GM19035 (cell line): Measurements from ENCODE around the gene HDHD5.
"Not testable (repeated sequence)": the region's sequence is repeated elsewhere in the genome, so short reads cannot be mapped to it uniquely, and the experiment has no call there.

Source experiments
- ATAC-seq: cut with Tn5 transposase; IDR thresholded peaks from one replicate; pipeline ENCODE4 v1.9.1; 2021; ENCODE audit not compliant: unreplicated experiment

The HDHD5 gene

DNA sequence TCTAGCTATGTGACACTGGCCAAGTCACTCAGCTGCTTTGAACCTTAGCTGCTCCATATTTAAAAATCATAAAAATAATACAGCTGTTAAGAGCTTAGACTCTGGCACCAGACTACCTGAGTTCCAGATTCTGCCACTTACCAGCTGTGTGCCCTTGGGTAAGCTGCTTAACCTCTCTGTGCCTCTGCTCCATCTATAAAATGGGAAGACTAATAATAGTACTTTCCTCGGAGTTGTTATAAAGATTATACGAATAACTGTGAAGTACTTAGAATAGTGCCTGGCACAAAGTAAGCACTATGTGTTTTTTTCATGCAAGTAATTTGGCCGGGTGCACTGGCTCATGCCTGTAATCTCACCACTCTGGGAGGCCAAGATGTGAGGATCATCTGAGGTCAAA, 1.4 kb downstream of the HDHD5 start:
- no peak for ATAC-seq

DNA sequence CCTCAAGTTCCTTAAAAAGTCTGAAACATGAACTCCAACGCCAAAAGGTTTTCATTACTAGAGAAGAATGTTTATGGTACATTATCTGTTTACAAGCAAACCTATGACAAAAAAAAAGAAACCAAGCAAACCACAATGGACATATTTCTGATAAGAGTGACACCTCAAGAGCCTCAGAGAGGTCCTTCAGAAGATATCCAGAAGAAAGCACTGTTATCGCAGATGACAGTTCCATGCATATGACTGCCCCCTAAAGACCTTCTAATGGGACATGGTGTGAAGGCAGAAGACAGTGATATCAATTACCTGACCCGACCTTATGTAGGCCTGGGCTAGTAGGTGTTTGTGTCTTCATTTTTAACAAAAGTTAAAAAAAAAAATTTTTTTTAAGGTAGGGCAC, 3.1 kb downstream of the HDHD5 start:
- ATAC-seq = no peak

DNA sequence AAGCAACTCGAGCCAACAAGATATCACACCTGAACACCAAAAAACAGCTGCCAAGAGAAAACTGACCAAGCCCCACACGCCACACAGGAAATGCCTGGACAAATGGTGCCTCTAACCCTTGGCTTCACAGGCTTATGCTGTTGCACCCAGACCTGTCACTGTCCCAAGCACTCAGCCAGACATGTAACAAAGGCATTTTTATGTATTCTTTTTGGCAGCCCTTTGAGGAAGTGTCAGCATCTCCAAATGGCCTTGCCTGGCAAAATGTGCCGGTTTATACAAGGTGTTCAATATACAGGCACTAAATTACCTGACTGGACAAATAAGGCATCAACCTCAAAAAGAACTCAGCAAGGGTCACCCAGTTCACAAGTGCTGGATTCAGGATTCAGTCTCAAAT, 6.1 kb downstream of the HDHD5 start:
- ATAC-seq = no peak

DNA sequence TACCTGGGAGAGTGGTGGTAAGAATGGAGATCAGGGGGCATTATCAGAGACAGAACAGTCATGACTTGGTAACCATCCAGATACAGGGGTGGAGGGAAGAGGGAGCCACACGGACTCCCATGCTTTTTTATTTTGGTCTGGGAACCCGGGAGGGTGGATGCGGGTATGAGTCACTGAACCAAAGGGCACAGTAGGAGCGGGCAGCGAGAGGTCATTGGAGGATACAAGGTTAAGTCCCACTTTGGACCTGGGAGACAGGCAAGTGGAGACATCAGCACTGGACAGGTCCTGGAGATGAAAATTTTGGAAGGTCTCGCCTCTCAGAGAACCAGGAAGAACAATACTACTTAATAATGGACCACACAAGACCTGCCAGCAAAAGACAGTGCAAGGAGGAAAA, 6.7 kb downstream of the HDHD5 start:
- no peak for ATAC-seq

DNA sequence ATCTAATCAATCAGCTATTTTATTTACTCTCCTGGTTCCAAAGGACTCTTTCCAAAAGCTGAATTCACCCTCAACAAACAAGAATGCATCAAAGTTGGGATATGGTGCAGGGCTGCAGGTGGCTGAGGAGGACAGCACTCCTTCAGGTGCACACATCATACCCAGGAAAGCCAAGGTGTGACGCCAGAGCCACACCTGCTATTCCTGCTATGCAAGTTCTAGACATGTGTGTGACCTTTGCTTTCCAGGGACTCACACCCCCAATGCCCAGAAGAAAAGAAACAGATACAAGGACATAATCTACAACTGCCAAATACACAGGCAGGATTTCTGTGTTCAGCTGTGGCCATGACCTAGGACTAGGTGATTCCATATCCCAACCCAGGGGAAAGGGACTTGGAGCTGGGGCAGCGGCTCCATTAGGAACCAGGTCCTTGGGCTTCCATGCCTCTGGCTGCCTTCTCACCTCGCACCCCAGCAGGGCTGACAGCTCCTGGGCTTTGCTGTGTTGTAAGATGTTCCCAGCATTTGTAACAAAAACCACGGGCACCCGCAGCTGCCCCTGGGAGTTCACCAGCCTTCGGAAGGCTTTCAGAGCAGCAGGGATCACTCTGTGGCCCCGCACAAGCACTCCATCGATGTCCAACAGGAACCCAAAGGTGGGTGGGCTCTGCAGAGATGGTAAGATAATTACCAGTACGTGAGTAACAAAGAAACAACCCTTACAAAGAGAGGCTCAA, 9.8 kb downstream of the HDHD5 start:
- no peak for ATAC-seq

DNA sequence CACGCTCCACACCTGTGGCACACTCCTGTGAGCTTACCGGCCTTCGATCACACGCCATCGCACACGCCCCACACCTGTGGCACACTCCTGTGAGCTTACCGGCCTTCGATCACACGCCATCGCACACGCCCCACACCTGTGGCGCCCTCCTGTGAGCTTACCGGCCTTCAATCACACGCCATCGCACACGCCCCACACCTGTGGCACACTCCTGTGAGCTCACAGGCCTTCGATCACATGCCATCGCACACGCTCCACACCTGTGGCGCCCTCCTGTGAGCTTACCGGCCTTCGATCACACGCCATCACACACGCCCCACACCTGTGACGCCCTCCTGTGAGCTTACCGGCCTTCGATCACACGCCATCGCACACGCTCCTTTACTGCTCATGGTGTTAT, 11.6 kb downstream of the HDHD5 start:
- not testable (repeated sequence) for ATAC-seq

DNA sequence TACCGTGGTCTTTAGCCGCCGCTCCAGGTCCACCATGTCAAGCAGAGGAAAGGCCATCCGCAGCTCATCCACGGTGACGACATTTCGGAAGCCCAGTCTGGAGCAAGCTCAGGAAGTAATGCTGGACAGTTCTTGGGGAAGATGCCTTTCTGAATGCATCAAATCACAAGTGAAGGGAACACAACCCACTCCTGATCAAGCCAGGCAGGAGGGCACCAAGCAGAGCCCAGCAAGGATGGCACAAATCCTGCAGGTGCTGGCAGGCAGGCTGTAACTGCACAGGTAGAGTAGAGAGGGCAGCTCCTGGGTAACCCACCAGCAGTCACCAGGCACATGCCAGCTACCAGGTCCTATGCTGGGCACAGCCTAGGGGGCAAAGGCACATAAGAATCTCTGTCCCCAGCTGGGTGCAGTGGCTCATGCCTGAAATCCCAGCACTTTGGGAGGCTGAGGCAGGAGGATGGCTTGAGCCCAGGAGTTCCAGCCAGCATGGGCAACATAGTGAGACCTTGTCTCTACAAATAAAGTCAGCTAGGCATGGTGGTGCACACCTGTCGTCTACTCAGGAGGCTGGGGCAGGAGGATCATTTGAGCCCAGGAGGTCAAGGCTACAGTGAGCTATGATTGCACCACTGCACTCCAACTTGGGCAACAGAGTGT, 13.9 kb downstream of the HDHD5 start:
- ATAC-seq = no peak

DNA sequence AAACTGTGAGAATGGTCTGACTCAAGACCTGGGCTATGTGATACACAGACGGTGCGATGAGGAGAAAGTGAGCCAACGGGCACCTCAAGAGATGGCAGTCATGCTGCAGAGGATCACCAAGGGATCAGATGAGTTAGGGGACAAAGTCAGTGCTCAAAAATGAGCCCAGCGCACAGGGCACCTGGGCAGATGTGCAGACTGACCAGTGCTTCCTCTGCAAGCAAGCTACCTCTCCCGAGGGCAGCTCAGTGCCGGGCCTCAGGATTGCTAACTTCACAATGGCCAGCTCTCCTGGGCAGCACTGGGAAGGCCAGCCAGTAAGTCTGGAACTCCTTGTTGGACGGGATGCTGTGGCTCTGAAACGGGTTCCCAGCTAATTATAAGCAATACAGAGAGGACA, 15.3 kb downstream of the HDHD5 start:
- no peak for ATAC-seq

DNA sequence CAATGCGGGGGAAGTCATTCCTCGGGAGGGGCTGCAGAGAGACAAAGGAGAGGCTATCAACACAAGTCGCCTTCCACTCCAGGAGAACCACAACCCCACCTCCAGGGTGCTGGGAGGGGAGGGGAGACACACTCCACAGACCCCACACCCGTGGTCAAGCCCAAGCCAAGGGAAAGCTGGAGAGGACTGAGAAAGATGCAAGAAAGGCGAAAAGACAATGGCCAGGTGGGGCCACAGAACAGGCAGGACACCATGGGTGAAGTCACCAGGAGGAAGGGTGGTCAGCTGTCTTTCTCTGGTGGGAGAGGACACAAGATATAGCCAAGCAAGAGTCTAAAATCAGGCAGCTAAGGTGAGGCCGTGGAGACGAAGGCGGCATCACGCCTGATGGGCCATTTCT, 16.0 kb downstream of the HDHD5 start:
- no peak for ATAC-seq

DNA sequence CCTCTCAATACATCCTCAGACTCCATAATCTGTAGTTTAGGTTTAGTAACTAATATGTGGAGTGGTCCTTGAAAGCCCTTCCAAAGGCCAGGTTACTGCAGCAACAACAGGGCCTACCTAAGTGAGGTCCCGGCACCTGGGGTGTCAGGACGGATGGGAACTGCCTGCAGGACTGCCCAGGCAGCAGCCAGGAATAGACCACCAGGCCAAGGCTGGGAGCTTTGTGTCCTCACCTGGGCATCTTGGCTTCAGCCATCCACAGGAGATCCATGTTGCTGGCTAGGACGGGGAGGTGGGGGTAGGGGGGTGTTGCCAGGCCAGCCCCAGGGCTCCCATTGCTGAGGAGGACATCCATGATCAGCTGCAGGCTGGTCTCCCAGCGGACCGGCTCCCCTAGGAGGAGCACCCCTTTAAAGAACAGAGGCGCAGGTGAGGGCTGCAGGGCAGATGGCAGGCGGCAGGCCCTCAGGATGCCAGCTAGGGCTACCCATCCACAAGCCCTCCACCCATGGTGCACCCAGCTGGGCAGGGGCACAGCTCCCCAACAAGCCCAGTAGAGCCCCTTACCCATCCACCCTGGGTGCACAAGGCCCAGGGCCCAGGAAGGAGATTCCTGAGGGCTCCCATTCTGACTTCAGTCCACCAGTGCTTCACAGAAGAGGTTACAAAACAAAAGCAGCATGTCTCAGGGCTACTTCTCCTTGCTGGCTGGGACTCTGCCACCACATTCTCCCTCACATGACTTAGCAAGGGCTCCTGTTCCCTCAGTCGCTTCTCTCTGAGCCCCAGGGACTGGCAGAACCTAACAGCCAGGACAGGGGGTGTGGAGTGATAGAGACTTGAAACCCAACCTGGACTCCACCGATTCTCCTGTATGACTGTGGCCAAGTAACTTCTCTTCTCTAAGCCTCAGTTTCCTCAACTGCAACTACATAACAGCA, 18.0 kb downstream of the HDHD5 start:
- ATAC-seq = no peak

DNA sequence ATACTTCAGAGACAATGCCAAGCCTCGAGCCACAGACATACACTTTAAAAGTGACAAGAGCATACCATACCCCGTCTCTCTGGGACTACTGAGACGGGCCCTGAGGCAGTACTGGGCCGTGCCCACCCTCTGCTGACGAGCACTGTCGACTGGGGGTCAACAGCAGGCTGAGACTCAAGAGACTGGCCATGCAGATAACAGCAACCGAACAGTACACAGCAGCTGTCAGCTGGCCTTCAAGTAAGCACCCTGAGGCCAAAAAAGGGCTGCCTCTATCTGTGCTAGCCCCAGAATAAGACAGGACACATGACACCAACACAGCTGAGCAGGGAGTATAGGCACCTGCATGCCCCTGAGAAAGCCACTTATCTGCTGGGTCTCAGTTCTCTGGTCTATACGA, 19.1 kb downstream of the HDHD5 start:
- no peak for ATAC-seq

DNA sequence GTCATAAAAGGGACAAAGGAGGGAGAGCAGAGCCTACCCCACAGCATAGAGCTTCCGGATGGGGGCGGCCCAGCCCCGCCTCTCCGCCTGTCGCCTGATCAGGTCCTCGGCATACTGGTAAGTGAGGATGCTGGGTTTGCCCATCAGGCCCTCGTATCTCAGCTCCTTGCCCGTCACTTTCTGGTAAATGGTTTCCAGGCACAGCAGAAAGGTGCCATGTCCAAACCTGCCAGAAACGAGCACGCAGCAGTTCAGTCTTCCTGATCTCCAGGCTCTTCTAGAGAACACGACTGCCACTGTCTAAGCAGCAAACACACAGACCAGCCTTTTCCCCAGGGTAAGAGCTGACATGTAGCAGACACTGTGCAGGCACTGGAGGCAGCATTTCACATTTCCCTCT, 20.6 kb downstream of the HDHD5 start:
- no peak for ATAC-seq

DNA sequence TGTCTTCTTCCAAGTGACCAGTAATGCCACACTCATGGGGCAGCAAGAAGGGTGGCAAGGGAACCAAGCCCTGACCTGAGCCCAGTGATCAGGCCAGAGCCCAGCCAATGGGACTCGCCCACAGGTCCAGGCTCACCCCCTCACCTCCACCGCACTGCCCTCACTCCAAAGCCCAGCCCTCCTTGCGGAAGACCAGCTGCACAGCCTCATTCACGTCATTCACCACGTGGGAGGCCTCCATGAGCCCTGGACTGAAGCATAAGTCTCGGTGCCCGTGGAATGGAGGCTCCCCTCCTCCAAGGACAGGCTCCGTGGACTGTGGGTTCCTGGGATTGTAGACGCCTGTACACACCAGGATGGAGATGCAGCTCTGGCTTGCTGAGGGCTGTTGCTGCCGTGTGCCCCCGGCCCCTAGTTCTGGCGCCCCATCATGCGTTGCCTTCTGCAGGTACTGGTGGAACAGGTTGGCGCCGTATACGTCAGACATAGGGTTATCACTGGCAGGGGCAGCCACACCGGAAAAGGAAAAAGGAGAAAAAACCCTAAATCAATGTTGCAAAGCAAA, 21.1 kb downstream of the HDHD5 start:
- no peak for ATAC-seq

DNA sequence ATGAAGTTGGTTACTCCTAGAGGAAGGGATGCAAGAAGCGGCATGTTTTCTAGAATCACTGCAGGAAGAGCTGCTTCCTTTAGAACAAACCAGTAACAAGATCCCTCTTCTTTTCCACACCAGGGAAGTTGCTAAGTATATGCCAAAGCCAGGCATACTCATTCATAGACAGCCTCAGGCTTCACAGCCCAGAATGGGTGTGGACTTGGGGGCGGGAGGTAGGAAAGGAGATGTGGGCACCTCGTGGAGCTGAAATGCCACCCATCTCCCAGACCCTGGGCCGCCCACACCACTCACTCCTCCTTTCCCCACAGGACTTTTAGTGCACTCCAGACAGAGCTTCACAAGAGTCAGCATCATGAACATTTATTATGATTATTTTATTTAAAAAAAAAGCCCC, 21.9 kb downstream of the HDHD5 start:
- no peak for ATAC-seq

DNA sequence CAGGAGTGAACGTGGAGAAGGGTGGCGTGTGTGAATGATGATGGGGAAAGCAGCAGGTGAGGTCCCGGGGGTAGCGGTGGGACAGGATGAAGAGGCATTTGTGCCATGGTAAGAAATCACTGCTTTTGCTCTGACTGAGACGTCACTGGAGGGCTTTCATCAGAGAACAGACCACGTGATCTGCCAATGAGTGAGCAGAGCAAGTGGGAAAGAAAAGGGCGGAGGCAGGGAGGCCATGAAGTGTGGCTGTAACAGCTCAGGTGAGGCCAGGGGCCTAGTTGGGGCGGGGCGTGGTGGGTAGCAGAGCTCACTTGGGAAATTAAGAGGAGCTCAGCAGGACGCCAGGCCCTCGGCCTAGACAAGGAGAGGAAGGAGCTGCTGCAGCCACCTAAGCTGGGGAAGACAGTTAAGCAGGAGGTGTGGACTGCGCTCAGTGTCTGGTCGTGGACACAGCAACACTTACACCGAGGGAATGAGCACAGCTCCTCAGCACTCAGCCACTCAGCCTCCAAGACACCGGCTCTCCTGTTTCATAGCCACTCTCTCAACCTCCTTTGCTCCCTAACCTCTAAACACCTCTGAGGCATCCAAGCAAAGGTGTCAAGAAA, 23.8 kb downstream of the HDHD5 start:
- no peak for ATAC-seq

DNA sequence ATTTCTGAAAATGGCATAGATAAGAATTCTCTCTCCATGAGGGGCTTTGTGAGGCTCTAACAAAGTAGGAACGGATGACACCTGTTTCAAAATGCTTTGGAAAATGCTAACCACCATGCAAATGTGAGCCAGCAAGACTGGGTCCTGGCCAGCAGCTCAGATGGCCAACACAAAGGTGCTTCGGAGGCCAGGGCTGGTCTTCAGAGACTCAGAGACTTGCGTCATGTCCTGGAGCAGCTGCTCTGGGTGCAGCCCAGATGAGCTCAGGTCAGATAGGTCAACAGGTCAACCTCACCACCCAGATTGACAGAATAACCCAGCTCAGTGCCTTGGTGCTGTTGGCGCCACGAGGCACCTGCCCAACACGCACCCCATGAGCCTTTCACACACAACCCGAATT, 25.9 kb downstream of the HDHD5 start:
- ATAC-seq = no peak

DNA sequence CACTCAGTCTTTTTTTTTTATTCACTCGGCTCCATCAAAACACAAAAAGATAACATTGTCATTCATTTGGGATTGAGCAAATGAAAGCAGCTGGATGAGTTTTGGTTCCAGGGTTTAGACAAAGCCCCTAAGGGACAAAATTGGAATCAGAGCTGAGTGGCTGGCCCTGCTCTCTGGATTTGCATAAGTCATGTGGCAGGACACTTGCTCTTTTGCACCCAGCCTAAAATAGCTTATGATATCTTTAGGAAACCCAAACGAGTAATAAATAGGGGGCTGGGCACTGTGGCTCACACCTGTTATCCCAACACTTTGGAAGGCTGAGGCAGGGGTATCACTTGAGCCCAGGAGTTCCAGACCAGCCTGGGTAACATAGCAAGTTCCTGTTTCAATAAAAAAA, 27.0 kb downstream of the HDHD5 start:
- no peak for ATAC-seq

DNA sequence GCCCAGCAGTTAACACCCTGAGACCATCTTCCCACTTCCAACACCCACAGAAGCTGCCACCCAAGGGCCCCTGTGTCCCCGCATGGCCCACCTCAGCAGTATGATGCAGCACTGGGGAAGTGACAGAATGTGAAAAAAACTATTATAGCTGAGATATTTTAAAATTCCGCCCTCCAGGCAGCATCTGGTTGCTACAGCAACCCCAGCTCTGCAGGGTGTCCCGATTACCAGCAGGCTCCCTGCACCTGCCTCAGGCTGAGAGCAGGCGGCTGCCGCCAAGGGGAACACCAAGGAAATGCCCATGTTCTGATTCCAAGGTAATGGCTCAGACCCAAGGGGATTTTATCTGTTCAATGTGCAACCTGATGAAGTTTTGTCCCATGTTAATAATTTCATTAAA, 27.4 kb downstream of the HDHD5 start:
- no peak for ATAC-seq

DNA sequence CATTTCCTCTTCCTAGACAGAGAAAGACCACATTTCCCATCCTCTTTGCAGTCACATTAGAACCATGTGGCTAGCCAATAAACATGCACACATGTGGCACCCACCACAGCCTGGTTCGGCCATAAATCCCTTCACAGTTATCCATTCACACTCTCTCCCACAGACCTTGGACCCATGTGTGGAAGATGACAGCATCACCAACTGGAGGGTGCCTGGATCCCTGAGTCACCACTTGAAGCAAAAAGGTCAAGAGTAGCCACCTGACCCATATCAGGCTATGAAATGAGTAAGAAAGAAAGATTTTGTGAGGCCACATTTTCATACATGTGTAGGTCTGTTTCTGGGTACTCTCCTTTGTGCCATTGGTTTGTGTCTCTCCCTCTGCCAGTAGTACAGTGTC, 28.9 kb downstream of the HDHD5 start:
- no peak for ATAC-seq

DNA sequence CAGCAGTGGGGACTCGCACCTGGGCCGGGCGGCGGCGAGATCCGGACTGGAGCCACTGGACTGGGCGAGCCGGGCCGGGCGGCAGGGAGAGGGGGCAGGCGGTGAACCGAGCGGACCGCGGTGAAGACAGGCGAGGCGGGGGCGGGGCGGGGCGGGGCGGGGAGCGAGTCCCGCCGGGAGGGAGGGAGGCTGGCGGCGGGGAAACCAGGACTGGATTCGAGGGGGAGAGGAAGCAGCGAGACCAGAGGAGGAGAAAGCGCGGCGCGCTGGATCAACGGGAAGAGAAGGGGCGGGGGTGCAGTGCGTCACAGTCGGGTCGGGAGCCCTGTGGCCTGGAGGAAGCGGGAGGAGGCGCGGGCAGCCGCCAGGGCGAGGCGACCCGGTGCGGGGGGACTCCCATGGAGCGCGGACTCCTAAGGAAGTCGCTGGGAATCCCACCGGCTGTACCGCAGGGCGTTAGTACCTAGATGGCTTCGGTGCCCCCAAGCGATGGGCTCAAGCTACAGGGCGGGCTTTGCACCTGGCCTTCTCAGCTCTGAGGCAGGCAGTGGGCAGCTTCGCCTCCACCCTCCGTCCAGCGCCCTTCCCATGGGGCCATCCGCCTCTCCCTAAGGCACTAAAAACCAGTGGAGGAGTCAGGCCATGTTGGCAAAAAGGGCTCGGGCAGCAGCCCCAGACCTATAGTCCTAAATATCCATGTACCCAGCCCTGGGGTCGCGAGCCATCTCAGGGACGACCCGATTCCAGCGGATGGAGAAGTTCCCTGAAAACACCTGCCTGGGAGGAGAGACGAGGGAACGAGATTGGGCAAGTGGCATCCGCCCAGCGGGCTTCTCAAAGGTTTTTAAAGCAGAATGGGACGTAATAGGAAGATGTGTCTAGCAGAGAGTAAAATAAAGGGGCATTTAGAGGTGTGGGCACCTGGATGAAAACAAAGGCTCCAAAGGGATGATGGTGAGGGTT, 37.6 kb downstream of the HDHD5 start, which contains the start of gene TMEM121B:
TSS of gene TMEM121B (minus strand) at position 128 of the 963 bp plus-strand sequence. CDS start 233 bp downstream, outside the sequence.
- ATAC-seq = no peak
